HG02884 (cell line): ENCODE measurements around the gene TBC1D8.

ENCODE experiments used
- ATAC-seq: cut with Tn5 transposase; IDR thresholded peaks from one replicate; pipeline ENCODE4 v1.9.1; 2021; ENCODE audit warnings: mild to moderate bottlenecking, moderate library complexity; ENCODE audit not compliant: unreplicated experiment

TBC1D8 gene

GRCh38 chr2:100983684-100984310 lies 167.4 kb downstream of the TBC1D8 start:
- ATAC-seq, result no peak

- ATAC-seq, result no peak
Measured at GRCh38 chr2:100983201-100983600, 168.0 kb downstream of the TBC1D8 start.

GRCh38 chr2:100982431-100982861 lies 168.7 kb downstream of the TBC1D8 start:
- ATAC-seq, result no peak

DNA sequence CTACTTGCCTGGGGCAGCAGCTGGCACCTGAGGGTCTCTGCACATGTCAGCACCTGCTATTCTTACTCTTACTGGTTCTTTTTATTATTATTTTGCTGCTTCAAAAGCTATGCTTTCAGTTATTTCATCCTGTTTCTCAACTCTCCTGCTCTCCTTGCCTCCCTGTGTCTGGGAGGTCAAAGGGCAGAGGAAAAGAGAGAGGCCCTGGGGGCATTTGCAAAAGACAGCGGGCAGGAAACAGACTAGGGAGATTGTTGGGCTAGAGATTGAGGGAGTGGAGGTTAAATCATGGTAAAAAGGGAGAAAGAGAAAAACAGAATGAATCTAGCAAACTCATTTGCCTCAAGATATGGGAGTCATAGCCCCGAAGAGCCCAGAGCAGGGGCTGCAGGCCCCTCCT lies 170.2 kb downstream of the TBC1D8 start:
- ATAC-seq, result no peak

DNA sequence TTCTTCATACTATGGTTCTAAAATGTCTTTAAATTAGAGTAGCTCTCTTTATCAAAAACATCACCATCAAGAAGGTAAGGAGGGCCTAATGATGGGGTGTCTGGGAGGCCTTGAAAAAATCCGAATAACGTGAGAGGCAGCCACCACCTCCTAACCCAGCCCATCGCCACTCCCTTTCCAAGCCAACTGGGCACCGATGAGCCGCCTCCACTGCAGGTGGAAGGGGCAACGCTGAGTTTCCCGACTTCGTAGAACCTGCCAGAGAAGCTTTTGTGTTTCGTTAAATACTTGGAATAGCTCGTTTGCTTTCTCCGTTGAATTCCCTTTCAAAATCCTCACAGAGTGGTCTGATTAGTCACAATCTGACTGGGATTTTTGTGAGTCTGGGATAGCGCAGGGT lies 171.1 kb downstream of the TBC1D8 start:
- ATAC-seq, result no peak

DNA sequence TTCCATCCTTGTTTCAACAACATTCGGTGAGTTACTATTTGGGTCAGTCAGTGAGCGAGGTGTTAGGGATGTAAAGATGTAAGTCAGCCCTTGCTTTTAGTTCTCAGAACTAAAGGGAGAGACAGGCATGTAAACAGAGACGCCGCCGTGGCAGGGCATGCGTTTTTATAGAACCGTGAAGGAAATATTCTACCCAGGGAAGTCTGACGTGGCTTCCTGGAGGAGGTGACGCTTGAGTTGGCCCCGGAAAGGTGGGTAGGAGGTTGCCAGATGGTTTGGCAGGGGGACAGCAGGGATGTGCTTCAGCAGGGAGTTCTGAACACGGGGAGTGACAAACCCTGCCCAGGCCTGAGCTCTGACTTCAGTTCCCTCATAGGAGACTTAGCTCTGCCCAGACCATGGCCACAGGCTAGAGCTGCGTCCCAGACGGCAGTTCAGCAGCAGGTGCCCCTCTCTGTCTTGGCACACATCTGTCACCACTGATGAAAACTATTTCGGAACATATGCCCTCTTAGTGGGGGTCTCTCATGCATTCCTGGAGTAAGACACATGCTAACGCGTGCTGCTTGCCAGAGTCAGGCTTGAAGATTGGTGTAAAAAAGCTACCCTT lies 172.5 kb downstream of the TBC1D8 start:
- no peak for ATAC-seq

DNA sequence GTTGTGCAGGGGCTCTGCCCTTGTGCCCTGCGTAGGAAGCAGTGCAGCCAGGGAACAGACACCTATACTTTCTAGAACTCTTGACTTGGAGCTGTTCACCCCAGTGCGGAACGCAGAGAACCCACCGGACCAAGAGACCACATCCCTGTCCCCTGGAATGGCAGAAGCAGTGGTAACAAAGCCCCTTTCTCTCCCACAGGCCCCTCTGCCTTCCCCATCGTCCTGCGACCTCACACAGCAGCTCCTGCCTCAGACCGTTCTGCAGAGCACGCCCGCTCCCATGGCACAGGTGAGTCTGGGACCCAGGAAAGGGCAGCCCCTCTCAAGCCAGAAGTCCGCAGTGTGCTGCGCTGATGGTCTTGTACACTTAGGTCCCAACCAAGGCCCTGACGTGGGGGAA lies 173.7 kb downstream of the TBC1D8 start:
- peak; percentile 11 for ATAC-seq

GRCh38 chr2:100976645-100977391 lies 174.4 kb downstream of the TBC1D8 start:
- peak; percentile 93 for ATAC-seq

DNA sequence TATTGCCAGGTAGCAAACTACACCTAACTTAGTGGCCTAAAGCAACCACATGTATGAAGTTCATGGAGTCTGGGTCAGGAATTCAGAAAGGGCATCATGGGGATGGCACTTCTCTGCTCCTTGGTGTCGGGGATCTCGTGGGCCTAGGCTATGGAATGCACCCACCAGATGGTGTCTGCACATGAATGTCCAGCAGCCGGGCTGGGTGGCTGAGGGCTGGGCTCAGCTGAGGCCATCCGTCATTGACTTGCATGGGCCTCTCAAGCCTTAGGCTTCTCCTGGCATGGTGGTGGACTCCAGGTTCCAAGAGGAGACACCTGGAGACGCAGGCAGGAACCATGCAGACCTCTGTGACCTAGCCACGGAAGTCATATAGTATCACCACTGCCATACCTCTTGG lies 175.1 kb downstream of the TBC1D8 start:
- no peak for ATAC-seq

- no peak for ATAC-seq
Measured at GRCh38 chr2:100975521-100975785, 175.7 kb downstream of the TBC1D8 start.

DNA sequence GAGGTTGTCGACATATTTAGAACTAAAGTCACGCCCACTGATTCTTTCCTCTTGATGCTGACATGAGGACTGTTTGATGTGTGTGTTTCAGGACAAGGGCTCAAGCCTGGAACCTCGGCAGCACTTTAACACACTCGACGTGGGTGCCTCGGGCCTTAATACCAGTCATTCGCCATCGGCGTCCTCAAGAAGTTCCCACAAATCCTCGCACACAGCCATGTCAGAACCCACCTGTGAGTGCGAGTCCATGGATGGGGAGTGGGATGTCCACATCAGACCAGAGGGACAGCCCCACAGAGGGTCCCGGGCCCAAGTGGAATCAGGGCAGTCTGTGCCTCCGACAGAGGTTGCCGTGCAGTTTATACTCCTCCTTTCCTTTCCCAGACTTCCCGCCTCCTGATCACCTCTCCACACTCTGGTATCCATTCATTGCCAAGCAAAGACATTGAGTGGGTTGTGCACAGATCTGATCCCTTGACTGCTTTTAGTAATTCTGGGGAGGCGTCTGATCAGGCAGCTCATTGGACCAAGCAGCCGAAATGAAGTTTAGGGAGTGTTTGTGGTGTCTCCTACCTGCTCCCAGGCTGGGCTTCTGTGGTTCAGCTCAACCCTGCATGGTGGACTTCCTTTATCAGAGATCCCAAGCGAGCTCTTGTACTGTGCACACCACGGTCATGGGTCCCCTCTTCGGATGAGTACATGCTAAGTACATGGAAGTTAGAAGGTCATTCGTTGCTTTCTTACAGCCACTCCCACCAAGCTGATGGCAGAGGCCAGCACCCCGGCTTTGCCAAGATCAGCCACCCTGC lies 176.3 kb downstream of the TBC1D8 start:
- ATAC-seq, result no peak

- no peak for ATAC-seq
Measured at GRCh38 chr2:100972452-100972851, 178.7 kb downstream of the TBC1D8 start.

DNA sequence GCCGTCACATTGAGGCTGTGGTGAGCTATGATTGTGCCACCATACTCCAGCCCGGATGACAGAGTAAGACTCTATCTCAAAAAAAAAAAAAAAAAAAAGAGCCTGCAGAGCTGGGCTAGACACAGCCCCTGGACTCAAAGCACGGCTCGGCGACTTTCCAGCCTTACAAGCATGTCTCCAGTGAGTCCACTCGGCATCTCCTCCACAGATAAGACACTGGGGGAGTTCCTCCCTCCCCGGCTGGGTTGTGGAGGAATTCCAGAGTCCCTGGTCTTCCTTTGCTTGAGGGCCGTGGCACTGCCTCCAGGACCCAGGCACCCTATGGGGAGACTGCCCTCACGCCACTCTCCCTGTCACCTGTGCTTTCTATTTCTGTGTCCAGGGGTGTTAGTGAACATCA lies 180.0 kb downstream of the TBC1D8 start:
- no peak for ATAC-seq

GRCh38 chr2:100969998-100970397 lies 181.2 kb downstream of the TBC1D8 start:
- ATAC-seq, result no peak

DNA sequence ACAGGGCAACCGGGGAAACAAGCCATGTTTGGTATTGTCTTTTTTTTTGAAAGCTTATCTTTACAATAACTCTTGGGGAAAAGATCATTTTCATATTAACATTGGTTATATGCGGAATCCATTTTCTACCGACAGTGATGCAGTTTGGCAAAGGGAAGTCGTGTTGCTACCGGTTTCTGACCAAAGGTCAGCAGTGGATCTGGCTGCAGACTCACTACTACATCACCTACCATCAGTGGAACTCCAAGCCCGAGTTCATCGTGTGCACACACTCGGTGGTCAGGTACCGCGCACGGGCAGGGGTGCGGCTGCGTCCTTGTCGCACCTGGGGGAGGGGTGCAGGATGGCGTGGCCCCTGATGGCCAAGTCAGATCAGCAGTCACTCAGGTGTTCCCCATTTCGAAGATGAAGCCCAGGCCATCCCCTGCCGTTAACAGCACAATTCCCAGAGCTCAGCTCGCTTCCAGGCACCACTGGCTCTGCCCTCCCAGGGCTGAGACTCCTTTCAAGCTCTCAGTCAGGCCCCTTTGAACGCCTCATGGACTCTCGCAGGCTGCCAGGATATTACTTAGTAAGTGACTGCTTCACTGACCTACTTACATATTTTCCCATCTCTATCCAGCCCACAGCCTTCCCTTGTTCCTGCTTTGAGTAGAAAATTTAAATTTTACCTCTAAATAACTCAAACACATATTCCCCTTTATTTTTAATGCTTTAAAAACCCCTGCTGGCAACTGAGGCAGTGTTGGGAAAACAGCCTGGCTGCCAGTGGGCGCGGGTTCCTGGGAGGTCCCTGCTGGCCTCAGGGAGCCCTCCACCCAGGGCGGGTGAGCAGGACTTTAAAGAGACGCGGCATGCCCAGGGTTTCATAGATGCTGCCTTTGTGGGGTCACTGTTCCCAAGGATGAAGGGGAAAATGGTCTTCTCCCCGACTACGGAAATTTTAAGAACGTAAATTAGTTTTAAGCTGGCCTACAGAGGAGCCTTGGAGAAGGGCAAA lies 182.7 kb downstream of the TBC1D8 start:
- ATAC-seq, result no peak

DNA sequence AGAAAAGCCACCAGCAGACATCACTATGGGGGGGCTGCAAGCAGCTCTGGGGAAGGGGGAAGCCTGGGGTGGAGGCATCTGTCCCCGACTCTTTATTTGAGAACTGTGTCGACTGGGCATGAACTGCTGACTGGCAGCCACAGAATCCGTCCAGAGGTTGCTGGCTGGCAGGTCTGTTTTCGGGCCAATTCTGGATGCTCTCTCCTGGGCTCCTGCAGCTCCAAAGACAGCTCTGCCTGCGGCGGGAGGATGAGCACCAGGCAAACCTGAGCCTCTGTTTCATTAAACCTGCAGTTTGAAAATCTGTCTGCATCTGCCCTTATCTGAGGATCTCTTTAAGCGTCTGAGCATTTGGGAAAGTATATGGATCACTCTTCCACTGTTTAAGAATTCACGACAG lies 183.5 kb downstream of the TBC1D8 start:
- no peak for ATAC-seq

DNA sequence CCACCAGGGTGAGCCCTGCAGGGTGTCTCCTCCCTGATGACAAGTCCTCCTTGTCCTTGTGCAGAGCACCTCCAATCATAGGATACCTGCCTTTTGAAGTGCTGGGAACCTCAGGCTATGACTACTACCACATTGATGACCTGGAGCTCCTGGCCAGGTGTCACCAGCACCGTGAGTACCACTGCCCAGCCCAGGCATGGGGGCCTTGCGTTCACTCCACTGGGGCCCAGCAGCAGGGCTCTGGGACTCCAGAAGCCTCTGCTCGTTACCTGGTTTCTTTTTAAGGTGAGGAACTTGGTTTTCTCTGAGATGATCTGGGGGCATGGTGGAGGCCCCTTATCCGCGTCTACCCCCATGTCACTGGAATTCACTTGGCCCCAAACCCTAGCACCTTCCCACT lies 185.6 kb downstream of the TBC1D8 start:
- no peak for ATAC-seq

DNA sequence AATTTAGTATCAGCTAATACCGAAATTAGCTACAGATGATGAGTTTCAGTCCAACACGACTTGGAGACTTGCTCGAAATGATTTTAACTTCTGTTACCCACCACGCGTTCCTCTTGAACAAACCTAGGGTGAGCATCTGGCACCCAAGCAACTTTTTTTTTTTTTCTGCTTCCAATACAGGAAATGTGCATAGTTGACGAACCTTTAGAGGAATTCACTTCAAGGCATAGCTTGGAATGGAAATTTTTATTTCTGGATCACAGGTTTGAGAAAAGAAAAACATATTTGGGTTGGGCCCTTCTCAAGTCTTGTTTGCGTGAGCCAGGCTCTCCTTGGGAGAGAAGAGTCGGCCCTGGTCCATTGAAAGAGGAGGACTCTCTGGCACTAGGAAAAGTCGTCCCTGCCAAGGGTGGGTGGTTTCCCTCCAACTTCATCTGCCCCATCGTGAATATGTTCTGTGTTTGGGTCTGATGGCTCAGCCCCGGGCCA lies 186.5 kb downstream of the TBC1D8 start:
- no peak for ATAC-seq

GRCh38 chr2:100964222-100964621 lies 187.0 kb downstream of the TBC1D8 start:
- ATAC-seq, result no peak

DNA sequence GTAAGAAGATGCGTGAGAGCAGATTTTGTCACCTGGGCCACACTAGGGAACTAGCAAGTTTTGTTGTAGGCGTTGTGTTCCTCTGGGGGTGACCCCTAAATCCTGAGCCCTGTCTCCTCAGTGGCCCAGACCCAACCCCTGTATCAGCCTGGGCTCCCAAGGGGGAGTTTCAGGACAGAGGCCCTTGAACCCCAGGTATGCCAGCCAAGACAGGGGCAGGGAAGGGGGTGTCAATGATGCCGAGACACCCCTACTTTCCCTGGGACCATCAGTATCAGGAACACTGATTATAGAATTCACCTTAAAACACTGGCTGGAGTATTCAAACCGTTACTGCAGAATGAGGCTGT lies 188.2 kb downstream of the TBC1D8 start:
- ATAC-seq, result no peak
